GM18502 (cell line): Measurements from ENCODE around the gene AUTS2.
A peak's percentile ranks its signal among the peaks of the same experiment; 100 is the strongest.

Experiments used
- ATAC-seq: cut with Tn5 transposase; IDR thresholded peaks from one replicate; pipeline ENCODE4 v1.9.1; 2021; ENCODE audit warnings: mild to moderate bottlenecking; ENCODE audit not compliant: unreplicated experiment, poor library complexity

Gene AUTS2

DNA sequence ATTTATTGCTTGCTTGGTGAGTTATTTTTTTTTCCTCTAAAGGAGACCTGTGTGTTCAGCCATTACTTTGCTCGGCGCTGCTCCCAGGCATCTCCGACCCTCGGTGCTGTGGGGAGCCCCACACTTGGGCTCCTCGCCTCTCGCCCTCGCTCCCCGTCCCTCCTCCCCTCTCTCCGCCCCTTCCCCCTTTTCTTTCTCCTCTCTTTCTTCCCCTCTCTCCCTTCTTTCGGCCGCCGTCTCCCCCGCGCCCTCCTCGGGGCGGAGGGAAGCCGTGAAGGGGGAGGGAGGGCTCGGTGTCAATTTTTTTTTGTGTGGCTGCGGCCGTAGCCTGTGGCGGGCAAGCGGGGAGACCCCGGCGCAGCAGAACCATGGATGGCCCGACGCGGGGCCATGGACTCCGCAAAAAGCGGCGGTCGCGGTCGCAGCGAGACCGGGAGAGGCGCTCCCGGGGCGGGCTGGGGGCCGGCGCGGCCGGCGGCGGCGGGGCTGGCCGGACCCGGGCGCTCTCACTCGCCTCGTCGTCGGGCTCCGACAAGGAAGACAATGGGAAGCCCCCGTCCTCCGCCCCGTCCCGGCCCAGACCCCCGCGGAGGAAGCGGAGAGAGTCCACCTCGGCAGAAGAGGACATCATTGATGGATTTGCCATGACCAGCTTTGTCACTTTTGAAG, 1.1 kb downstream of the AUTS2 start:
- no peak for ATAC-seq

DNA sequence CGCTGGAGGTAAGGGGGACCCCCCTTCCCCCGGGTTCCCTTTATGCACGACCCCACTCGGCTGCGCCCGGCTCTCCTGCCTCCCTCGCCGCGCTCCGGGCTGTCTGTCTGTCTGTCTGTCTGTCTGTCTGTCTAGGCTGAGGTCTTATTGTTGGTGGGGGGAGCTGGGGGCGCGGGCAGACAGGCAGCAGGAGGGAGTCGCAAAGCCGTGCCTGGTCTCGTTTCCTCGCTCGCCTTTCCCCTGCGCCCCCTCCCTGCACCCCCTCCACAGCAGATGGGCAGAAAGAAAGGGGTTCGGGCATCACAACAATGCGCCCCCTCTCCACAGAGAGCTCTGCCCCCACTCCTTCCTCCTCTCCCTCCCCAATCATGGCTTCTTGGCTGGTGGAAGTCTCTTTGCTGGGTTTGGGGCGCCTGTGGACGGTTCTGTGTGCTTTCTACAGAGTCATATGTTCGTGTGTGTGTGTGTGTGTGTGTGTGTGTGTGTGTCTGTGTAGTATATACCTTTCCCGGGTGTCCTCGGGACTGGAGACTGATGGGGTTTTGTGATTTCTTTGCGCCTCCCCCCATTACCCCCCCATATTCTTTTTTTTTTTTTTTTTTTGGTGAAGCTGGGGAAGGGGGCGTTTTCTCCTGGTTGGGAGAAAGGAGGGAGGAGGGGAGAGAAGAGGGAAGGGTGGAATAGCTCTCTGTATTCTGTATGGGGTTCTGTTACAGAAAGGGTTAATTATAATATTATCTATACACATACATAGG, 1.9 kb downstream of the AUTS2 start:
- ATAC-seq, result no peak

DNA sequence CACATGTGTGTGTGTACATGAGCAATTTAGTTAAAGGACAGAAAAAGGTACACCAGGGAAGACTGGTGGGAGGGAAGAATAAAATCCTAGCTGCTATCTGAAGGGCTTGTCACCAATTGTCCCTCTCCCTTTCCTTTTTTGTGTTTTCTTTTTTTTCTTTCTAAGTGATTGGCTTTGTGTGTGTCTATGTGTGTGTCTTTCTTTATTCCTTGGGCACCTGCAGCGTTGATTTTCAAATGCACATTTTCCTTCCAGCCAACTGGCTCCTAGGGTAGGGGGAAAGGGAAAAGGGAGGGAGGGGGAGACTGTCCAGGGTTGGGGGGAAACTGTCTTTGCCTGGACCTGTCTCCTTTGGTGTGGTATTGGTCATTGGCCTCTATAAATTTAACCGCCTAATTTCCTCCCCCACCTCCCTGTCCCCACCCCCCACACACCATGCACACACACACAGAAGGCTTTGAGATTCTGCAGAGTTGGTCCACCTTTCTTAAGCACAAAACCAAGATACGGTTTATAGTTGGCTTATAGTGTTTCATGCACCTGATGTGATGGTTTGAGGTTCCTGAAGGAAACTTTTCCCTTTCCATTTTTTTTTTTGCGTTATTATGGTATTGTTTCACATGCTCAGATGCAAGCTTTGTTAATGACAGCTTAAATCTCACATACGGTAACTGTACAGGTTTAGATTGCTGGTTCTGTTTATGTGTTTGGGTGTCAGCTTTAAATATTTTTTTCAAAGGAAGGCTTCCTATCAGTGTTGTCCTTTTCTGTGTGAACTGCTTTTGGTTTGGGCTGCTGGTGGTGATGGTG, 2.6 kb downstream of the AUTS2 start:
- ATAC-seq, result no peak

GRCh38 chr7:69602522-69602921, 4.2 kb downstream of the AUTS2 start:
- no peak for ATAC-seq

- ATAC-seq, result peak; percentile 43
Measured at GRCh38 chr7:69603351-69603750, 5.1 kb downstream of the AUTS2 start.

DNA sequence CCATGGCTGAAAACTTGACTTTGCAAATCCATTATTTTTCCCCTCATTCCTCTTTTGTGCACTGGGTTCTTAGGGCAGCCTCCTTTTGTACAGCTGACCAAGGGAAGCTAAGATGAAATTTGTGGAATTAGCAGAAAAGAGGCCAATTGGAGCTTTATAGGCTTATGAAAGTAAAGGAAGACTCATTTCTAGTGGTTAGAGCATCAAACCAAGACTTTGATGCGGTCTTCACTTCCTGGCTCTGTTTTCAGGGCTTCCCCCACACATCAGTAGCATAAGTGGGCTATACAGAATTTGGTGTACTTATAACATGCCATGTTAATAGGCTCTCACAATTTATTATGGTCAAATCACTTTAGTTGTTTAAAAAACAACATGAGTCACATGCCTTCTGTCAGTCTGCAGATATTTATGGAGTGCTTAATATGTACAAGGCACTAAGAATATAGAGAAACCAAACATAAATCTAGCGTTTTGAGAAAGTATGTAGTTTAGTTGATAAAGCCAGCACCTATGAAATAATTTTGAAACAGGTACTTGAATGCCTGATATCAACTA, 5.7 kb downstream of the AUTS2 start:
- ATAC-seq, result peak; percentile 85

GRCh38 chr7:69605070-69605469, 6.8 kb downstream of the AUTS2 start:
- no peak for ATAC-seq

DNA sequence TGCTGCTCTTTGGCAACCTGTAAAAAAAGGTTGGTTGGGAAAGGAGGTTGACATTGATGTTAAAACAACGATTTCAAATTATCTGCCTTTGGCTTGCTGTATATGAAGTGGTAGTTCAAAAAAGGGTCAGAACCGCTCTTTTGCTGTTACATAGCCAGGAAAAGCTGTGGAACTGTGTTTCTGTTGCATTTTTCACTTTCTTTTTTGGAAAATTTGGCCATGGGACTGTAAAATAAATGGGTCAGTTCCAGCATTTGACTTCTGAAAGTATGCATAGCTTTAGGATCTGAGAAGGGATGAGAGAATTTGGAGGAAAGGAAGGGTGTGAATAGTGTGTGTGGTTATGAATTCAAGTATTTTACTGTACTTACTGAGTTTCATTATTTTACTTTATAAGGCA, 7.3 kb downstream of the AUTS2 start:
- no peak for ATAC-seq

DNA sequence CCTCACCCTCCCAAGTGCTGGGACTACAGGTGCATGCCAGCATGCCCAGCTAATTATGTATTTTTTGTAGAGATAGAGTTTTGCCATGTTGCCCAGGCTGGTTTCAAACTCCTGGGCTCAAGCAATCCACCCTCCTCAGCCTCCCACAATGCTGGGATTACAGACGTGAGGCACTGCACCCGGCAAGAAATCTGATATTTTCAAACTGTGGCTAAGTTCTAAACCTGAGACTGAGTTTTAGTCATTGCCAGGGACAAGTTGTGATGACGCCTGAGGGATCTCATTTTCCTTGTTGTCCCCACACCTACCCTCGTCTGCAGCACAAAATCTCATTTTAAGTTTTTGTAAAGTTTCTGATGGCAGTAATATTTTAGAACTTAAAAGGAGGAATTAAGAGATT, 9.8 kb downstream of the AUTS2 start:
- no peak for ATAC-seq

GRCh38 chr7:69608878-69609277, 10.6 kb downstream of the AUTS2 start:
- ATAC-seq, result no peak

DNA sequence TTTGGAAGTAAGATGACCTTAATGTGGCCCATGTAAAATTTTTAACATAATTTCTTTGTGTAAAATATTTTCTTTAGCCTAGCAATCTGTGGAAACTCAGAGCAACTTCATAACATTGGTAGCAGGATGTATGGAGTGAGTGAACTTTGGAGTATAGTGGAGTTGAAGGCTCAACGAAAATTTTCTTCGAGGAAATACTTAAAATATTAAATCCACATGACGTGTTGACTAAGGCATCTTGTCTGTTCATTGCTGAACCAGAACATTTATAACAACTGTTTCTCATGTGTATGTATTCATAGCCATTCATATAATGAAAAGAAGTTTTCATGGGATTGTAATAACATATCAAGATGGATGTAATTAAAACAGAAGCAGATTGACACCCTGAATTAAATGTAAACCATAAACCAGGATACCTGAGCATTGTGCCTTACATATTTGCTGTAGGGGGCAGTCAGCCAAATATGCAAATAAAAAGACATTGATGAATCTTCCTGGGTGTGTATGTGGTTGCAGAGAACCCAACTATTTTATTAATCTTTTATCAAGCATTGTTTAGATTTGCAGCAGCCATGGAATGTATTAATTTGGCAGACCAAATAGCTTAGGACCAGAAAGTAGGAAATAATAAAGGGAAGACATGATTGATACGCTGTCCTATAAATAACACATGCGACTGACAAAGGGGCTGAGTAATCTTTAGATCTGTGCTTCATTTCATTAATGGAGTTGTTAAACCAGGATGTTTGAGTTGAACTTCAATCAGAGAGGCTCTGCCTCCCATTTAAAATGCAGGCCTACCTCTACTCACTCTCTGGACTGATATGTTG, 11.5 kb downstream of the AUTS2 start:
- no peak for ATAC-seq

DNA sequence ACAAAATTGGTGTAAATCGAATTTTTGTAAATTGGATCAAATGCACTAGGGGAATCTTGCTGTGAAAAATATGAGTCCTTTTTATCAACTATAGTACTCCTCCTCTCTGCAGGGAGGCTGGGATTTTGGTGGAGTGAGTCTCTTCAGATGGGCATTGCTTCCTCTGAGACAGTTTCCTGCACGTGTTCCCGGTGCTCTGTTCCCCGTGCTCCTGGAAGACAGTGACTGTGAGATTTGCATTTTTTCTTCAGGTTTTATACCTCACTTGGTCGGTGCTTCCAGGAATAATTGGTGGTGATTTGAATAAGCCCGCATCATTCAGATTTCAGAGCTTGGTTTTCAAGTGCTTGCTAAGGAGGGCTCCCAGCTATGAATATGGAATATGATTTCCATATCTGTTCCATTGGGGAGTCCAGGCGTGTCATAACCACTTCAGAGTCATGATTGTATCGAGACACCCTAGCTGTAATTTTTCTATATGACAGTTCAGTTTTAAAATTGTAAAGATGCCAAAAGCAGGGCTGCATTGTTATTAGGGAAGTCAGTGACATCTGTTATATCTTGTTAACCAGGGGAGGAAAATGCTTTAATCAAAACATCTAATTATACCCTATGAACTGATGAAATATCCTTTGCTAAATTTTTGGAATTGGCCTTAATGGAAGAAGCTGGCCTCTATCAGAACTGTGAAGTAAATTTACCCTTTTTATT, 12.3 kb downstream of the AUTS2 start:
- no peak for ATAC-seq

GRCh38 chr7:69612981-69613380, 14.7 kb downstream of the AUTS2 start:
- ATAC-seq, result no peak

DNA sequence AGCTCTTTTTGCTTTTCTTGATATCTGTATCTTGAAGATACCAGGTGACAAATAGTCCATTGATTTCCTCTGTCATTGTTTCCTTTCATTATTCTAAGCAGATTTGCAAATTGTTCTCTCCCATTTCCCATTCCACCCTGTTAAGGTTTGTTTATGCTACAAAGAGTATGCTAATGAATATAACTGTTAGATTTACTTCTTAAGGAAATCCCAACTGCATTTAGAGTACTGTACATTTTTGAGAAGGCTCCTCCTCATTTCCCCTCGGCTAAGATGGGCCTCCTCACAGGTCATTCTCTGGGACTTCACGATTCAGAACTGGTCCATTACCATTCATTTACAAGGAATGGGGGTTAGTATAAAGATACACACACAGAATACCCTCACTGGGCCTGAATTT, 15.6 kb downstream of the AUTS2 start:
- ATAC-seq, result no peak

- ATAC-seq, result no peak
Measured at GRCh38 chr7:69615685-69616084, 17.4 kb downstream of the AUTS2 start.

DNA sequence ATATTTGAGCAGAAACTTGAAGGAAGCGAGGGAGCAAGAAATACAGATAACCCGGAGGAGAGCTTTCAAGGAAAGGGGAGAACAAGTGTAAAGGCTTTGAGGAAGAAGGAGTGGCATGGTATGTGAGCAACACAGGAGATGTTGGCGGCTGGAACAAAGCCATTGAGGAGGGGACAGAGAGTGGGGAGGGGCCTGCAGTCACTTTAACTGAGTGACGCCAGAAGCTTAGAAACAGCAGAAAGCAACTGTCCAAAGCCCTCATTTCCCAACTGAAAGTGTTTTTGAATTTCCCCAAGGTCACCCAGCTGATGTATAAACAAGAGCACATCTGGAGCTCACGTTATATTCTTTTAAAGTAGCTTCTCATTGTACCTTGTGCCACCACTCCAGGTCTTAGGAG, 19.1 kb downstream of the AUTS2 start:
- ATAC-seq, result no peak

DNA sequence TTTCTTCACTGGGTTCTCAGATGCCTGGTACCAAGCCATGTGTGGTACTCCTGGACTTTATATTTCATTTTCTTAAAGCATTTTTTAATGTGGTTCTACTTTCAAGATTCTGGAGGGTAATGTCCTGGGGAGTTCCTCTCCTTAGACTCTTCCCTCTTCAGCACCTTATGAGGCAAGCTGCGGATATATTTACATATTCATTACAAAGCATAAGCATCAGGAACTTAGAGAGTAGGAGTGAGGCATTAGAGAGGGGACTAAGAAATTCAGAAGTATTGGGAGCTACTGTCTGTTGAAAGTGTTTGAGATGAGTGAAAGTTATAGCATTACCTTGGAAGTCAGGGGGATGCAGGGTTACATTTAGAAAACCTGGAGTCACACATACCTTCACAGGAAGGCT, 20.8 kb downstream of the AUTS2 start:
- no peak for ATAC-seq

- no peak for ATAC-seq
Measured at GRCh38 chr7:69619635-69620034, 21.4 kb downstream of the AUTS2 start.

DNA sequence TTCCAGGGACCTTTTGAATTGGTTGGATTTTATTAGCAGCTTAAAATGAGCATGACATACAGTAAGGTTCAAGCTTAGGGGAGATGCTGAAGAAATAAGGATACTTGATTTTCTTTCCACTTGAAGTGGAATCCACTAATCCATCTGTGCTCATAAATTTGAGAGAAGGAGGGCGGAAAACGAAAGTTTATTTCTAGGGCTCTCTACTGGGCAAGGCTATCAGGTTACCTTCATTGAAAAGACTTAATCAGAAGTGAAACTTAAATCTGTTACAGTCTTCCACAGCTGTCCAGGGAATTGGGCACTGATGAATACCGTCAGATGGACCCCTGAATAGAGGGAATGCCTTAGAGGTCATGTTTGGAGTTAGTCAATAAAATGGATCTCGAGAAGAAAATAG, 21.8 kb downstream of the AUTS2 start:
- no peak for ATAC-seq

- ATAC-seq, result no peak
Measured at GRCh38 chr7:69620650-69621049, 22.4 kb downstream of the AUTS2 start.
